ENCODE results near the gene PRDM12. TPM values are rescaled to one million over a fixed set of nuclear protein-coding genes. Genes with fewer than 3 reads are reported as not detected.

Gene PRDM12
- total RNA-seq, 4 donors from 2014 or later: not detected

DNA sequence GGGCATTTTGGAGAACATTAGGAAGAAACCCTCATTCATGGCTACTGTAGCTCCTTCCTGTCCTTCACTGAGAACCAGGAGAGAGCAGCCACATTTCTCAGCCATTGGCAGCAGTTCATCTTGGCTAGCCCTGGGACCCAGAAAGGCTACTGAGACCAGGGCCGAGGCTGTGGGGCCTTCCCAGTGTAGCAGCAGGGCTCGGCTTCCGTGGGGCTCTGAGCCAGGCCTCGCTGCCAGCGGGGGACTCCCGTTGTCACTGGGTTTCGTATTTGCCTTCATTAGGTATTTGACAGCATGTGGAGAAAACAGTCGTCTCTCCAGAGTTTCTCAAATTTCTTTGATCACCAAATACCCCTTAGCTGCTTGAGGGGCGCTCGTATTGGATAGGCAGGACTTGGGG lies 37.3 kb upstream of the PRDM12 start:
- 77 to 82% methylated on average over 10 of the region's 10 CpGs for WGBS, 2 donors
- Histone ChIP-seq H3K4me3 (no peak overlapping the region), H3K27me3 (no peaks in the 10 kb centered on the region), H3K9me3 (no peaks in the 10 kb centered on the region), H3K4me1 (no peaks in the 10 kb centered on the region), H3K36me3 (peaks cover 6 to 100% (median 49%) of the 10 kb centered on the region in 3 donors), H3K27ac (no peak overlapping the region)
- no peak for TF ChIP-seq EP300 (IDR thresholded peaks at IDR 0.05)
- TF ChIP-seq, protein P1, sequence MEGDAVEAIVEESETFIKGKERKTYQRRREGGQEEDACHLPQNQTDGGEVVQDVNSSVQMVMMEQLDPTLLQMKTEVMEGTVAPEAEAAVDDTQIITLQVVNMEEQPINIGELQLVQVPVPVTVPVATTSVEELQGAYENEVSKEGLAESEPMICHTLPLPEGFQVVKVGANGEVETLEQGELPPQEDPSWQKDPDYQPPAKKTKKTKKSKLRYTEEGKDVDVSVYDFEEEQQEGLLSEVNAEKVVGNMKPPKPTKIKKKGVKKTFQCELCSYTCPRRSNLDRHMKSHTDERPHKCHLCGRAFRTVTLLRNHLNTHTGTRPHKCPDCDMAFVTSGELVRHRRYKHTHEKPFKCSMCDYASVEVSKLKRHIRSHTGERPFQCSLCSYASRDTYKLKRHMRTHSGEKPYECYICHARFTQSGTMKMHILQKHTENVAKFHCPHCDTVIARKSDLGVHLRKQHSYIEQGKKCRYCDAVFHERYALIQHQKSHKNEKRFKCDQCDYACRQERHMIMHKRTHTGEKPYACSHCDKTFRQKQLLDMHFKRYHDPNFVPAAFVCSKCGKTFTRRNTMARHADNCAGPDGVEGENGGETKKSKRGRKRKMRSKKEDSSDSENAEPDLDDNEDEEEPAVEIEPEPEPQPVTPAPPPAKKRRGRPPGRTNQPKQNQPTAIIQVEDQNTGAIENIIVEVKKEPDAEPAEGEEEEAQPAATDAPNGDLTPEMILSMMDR (IDR thresholded peaks at IDR 0.05): no peak
- no peak for TF ChIP-seq POLR2A (IDR thresholded peaks at IDR 0.05)
- DNase-seq (ENCODE audit: low spot score in 2 of 2): no peak

DNA sequence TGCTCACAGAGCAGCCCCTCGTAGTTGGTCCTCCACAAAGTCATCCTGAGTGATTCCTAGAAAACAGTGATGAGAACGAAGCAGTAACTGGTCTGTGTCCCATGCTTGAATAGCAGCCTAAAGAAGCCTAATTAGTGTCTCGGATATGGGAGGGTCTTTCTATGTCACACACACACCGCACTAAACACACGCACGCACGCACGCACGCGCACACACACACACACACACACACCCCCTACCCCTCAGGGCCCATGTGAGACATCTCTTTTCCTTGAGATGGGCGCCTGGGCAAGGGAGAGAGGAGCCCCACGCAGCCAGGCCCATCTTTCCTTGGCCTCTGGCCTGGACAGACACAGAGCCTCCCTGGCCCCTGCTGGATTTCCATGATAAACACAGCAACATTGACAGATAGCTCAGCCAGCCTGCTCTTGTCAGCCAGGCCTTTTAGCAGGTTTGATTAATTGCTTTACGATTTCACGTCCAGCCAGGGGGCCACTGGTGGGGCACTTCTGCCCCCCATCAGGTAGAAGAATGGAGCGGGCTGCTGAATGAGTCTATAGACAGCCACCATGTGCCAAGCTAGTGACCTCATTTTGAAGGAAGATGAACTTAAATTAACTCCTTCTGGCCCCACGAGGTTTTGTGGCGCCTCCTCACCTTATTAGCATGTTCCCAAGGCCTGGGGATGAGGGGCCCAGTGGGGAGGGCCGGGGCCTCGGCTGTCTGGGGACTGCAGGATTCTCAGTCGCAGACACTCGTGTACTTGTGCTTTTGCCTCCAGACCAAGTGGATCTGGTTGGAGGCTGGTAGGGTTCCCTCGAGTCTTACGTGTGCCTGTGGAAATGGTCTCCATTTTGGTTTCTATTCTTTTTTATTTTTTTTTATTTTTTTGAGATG lies 36.2 kb upstream of the PRDM12 start:
- TF ChIP-seq EP300 (IDR thresholded peaks at IDR 0.05): no peak
- TF ChIP-seq, protein P1 (IDR thresholded peaks at IDR 0.05): no peak
- no peak for TF ChIP-seq POLR2A (IDR thresholded peaks at IDR 0.05)
- WGBS, 2 donors: 71 to 81% methylated on average over 23 of the region's 23 CpGs
- H3K4me1 ChIP-seq: no peaks in the 10 kb centered on the region
- no peak overlapping the region for H3K4me3 ChIP-seq
- no peak for DNase-seq (ENCODE audit: low spot score in 2 of 2)
- H3K9me3 ChIP-seq: no peaks in the 10 kb centered on the region
- no peak overlapping the region for H3K27ac ChIP-seq
- H3K27me3 ChIP-seq: no peaks in the 10 kb centered on the region
- peaks cover 6 to 100% (median 49%) of the 10 kb centered on the region in 3 donors for H3K36me3 ChIP-seq

DNA sequence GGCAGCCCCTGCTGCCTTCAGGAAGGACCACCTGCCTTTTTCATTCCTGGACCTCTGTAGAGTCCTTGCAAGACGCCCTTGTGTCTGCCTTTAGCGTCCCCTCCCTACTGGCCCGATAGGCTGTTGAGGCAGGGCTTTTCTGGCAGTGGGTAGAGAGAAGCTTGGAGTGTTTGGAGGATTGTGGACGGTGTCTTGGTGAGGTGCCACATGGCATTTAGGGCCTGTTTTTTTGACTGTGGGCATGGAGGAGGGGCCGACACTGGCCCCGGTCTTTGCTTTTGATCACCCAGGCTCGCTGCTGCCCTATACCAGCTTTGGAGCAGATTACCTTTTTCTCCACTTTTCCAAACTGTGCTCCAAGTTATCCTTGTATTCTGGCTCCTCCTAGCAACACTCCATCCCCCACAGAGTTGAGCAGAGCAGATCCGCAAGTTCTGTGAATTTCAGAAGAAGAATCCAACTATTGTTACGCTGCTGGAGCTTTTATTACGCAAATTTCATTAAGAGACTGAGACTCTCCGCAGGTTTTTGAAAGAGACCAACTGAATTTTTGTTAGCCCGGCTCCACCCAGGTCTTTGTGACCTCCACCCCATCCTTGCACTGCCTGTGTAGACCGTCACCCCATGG lies 34.8 kb upstream of the PRDM12 start:
- WGBS, 2 donors: 69 to 72% methylated on average over 13 of the region's 13 CpGs
- DNase-seq (ENCODE audit: low spot score in 2 of 2): no peak
- TF ChIP-seq, protein P1 (IDR thresholded peaks at IDR 0.05): no peak
- TF ChIP-seq POLR2A (IDR thresholded peaks at IDR 0.05) (no peak), EP300 (IDR thresholded peaks at IDR 0.05) (no peak)
- Histone ChIP-seq H3K27me3 (no peaks in the 10 kb centered on the region), H3K4me1 (no peaks in the 10 kb centered on the region), H3K36me3 (peaks cover 9 to 100% (median 38%) of the 10 kb centered on the region in 3 donors), H3K4me3 (no peak overlapping the region), H3K9me3 (no peaks in the 10 kb centered on the region), H3K27ac (no peak overlapping the region)

DNA sequence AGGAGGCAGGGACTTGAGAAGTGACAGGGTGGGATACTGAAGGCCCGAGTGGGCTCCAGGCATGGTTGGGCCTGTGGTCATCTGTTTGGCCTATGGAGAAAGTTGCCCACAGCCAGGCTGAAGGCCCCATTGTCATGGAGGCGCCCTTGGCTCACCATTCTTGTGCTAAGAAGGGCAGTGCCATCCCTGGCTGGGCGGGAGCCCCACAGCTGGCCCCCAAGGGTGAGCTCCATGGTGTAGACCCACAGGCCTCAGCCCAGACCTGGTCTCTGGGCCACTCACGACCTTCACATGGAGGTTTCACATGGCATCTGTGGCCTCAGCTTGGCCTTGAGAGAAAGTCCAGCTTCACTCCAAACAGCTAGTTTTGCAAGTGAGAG lies 34.3 kb upstream of the PRDM12 start:
- WGBS, 2 donors: 77 to 83% methylated on average over 4 of the region's 4 CpGs
- Histone ChIP-seq H3K9me3 (no peaks in the 10 kb centered on the region), H3K27me3 (no peaks in the 10 kb centered on the region), H3K4me3 (no peak overlapping the region), H3K27ac (no peak overlapping the region), H3K36me3 (peaks cover 10 to 100% (median 34%) of the 10 kb centered on the region in 3 donors), H3K4me1 (no peaks in the 10 kb centered on the region)
- TF ChIP-seq, protein P1 (IDR thresholded peaks at IDR 0.05): no peak
- TF ChIP-seq EP300 (IDR thresholded peaks at IDR 0.05) (no peak), POLR2A (IDR thresholded peaks at IDR 0.05) (no peak)
- no peak for DNase-seq (ENCODE audit: low spot score in 2 of 2)
